ENCODE data around the gene TMEM121B.

Gene TMEM121B

GRCh38 chr22:17137861-17138425, 16.8 kb upstream of the TMEM121B start:
- DNase-seq, result no peak

DNA sequence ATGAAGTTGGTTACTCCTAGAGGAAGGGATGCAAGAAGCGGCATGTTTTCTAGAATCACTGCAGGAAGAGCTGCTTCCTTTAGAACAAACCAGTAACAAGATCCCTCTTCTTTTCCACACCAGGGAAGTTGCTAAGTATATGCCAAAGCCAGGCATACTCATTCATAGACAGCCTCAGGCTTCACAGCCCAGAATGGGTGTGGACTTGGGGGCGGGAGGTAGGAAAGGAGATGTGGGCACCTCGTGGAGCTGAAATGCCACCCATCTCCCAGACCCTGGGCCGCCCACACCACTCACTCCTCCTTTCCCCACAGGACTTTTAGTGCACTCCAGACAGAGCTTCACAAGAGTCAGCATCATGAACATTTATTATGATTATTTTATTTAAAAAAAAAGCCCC, 16.0 kb upstream of the TMEM121B start:
- DNase-seq, result no peak

DNA sequence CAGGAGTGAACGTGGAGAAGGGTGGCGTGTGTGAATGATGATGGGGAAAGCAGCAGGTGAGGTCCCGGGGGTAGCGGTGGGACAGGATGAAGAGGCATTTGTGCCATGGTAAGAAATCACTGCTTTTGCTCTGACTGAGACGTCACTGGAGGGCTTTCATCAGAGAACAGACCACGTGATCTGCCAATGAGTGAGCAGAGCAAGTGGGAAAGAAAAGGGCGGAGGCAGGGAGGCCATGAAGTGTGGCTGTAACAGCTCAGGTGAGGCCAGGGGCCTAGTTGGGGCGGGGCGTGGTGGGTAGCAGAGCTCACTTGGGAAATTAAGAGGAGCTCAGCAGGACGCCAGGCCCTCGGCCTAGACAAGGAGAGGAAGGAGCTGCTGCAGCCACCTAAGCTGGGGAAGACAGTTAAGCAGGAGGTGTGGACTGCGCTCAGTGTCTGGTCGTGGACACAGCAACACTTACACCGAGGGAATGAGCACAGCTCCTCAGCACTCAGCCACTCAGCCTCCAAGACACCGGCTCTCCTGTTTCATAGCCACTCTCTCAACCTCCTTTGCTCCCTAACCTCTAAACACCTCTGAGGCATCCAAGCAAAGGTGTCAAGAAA, 14.1 kb upstream of the TMEM121B start:
- no peak for DNase-seq

DNA sequence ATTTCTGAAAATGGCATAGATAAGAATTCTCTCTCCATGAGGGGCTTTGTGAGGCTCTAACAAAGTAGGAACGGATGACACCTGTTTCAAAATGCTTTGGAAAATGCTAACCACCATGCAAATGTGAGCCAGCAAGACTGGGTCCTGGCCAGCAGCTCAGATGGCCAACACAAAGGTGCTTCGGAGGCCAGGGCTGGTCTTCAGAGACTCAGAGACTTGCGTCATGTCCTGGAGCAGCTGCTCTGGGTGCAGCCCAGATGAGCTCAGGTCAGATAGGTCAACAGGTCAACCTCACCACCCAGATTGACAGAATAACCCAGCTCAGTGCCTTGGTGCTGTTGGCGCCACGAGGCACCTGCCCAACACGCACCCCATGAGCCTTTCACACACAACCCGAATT, 12.0 kb upstream of the TMEM121B start:
- no peak for DNase-seq

DNA sequence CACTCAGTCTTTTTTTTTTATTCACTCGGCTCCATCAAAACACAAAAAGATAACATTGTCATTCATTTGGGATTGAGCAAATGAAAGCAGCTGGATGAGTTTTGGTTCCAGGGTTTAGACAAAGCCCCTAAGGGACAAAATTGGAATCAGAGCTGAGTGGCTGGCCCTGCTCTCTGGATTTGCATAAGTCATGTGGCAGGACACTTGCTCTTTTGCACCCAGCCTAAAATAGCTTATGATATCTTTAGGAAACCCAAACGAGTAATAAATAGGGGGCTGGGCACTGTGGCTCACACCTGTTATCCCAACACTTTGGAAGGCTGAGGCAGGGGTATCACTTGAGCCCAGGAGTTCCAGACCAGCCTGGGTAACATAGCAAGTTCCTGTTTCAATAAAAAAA, 11.0 kb upstream of the TMEM121B start:
- peak in 1 of 3 experiments; percentile 57 for DNase-seq

GRCh38 chr22:17131686-17132085, 10.5 kb upstream of the TMEM121B start:
- DNase-seq, result peak; percentile 29 to 75 (median 60)

GRCh38 chr22:17130199-17130598, 9.0 kb upstream of the TMEM121B start:
- DNase-seq, result no peak

GRCh38 chr22:17120711-17121232, 388 bp downstream of the TMEM121B start:
- no peak for DNase-seq

GRCh38 chr22:17120281-17120680, 879 bp downstream of the TMEM121B start:
- DNase-seq, result peak in 1 of 3 experiments; percentile 38

GRCh38 chr22:17119481-17120202, 1.5 kb downstream of the TMEM121B start:
- peak in 2 of 3 experiments; percentile 59 to 69 for DNase-seq

DNA sequence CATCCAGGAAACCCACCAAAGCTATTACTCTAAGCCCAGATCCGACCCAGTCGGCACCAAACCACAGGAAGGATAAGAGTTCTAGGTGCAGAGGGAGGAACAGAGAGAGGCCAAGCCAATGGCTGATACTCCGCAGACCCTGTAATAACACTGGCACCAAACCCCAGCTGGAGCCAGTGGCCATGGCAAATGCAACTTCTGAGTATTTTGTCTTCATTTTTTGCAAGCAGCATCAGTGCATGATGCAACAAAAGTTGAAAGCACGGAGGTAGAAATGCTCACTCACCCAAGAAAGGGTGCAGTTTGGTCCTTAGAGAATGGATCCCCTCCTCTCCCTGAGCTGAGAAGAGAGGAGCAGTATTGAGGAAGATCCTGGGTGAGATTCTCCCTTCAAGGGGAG, 2.8 kb downstream of the TMEM121B start:
- DNase-seq, result no peak

- no peak for DNase-seq
These were observed 3.3 kb downstream of the TMEM121B start for GRCh38 chr22:17117890-17118289.

DNA sequence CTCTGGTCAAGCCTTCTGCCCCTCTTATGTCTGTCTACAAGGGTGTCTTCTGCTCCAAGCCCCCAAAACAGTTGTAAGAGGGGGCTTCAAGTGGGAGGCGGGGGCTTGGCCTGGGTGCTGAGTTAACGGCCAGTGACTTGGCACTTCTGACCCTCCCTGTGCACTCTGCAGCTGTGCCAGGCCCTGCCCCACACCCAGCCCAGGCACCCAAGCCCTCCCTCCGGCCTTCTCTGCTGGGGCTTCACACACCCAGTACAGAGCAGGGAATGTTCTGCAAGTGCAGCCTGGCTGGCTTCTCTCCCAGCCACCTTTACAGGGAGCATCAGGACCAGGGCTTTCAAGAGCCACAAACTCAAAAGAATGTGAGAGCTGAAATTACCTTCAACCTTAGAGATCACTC, 3.8 kb downstream of the TMEM121B start:
- DNase-seq, result no peak

DNA sequence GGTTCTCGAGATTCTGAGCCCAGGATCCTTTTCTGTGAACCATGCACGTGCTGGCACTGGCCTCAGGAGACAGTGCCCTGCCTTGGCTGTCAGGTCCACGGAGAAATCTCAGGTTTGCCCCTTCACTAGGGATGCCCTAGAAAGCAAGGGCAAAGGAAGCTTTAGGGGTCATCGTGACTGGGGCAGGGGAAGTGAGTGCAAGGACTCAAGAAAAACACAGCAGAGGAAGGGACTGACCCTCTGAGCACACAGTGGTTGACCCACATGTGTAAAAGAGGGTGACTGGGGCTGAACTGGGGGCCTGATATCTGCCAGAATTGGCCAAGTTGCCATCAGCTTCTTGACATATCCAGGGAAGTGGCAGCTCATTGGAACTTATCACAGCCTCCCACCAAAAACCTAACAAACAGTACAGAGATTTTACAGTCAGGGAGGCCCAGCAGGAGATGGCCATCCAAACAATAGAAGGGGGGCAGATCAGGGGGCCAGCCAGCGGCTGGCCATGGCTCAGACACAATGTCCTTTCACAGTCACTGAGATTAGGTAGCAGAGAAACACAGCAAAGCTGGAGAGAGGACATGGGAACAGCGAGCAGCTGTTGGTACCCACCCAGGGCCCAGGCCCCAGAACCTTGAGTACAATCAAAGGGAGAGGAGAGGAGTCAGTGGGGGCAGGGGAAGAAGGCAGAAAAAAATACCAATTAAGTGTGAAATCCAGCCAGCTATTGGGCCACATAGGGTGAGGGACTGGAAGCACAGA, 4.4 kb downstream of the TMEM121B start:
- DNase-seq, result peak in 1 of 3 experiments; percentile 10

DNA sequence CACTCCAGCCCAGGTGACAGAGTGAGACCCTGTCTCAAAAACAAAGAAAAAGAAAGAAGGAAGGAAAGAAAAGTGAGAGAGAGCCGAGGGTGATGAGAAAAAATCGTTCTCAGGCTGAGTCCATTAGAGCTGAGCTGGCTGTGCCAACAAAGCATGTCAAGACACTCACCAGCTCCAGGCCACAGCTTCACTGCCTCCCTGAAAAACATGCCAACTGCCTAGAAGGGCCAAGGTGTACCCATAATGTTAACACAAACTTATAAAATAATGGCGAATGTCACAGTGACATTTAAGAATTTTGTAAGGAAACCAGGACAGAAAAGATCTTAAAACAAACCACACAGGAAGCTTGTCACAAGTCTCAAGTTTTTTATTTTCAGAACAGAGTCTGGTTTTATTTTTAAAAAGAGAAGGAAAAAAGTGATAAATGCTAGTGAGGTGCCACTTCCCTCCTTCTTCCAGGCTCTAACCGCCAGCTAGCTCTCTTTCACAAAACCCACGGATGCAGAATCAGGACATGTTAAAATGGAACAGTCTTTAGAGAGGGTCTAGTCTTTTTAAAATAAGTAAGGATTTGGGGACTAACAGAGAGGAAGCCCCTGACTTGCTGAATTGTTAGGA, 5.1 kb downstream of the TMEM121B start:
- no peak for DNase-seq

DNA sequence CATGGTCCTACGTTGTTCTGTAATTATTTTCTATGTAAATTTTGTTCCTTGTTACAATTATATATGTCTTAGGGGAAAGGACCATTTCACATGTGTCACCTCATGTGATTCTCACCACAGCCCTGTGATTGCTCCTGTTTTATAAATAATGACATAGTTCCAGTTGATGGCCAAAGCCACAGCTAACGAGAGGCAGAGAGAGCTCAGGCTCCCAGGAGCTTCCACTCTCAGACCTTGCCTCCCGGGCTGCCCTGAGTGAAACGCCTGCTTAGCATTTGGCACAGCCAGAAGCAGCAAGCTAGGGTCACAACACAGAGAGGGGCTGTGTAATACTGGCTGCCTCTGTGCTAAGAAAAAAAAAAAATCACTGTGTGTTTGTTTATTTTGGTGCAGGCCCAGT, 5.9 kb downstream of the TMEM121B start:
- no peak for DNase-seq

- DNase-seq, result no peak
These were observed 6.3 kb downstream of the TMEM121B start for GRCh38 chr22:17114898-17115235.

- no peak for DNase-seq
These were observed 6.8 kb downstream of the TMEM121B start for GRCh38 chr22:17114173-17114897.

DNA sequence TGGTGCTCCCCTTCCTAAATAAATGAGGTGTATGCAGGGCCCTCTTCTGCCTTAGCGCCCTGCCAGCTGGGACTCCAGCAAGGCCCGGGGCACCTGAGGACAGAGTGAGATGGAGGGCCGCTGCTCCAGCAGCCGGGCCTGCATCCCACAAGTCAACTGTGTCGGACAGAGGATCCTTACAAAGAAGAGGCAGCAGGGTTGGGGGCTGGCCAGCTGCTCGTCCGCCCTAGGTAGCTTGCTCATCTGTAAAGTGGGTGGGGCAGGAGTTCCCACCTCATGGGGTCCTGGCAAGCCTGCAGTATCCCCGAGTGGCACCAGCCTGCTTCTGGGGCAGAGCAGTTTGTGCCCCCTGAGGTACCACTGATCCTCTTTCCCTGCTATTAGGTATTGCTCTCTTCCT, 7.6 kb downstream of the TMEM121B start:
- DNase-seq, result no peak

- DNase-seq, result peak in 2 of 3 experiments; percentile 1 to 64
These were observed 8.6 kb downstream of the TMEM121B start for GRCh38 chr22:17112491-17113042.

DNA sequence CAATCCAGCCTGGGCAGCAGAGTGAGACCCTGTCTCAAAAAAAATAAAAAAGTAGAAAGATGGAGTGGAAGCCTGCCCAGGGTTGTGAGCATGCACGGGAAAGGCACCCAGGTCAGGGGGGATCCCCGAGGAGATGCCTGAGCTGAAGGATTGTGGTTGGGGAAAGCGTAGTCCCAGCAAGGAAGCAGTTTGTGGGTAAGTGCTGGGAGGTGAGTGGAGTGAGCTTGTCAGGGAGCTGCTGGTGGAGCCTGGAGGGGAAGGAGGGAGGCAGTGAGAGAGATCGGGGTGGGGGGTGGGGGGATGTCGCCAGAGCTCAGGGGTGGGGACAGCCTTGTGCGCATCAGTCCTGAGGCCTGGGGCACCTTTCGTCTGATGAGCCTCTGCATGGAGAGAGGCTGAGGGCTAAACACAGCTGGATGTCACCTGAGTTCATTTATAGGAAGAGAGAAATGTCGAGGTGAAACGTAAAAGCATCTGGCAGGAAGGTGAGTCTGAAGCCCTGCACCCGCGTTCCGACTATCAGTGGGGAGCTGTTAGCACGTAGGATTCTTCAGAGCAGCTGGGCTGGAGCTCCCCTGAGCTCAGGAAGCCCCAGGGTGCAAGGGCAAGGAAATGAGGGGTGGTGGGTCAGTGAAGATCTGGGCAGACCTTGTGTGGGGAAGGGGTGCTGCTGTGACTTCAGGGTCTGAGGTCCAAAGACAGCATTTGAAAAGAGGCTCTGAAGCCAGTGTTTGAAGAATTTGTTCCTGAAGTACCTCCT, 10.2 kb downstream of the TMEM121B start:
- no peak for DNase-seq

All from NCI-H1417 (cell line).